Central memory CD4-positive, alpha-beta T cell (primary cell): ENCODE measurements around the gene IFI27L1.

Source experiments
- DNase-seq: peaks from one replicate; pipeline ENCODE4 v3.0.0; 2022

The IFI27L1 gene

DNA sequence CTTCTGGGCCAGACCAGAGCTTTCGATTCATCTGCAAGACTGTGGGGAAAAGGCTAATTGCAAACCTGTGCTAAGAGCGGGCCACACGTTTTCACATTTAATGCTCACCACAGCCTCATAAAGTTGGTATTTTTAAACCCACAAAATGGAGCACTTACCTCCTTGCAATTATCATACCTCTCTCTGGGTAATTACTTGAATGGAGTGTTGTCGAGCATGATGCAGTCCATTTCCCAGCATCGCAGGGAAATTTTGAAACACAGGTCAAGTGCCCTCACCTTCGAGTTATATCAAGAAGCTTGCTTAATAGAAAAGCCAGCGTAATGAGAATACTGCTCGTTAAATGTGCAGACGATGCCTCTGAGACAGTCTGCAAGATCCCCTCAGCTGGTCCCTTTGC is 57.1 kb downstream of the IFI27L1 start:
- DNase-seq, result no peak

- no peak for DNase-seq
These were observed 57.9 kb downstream of the IFI27L1 start for GRCh38 chr14:94139006-94139405.

DNA sequence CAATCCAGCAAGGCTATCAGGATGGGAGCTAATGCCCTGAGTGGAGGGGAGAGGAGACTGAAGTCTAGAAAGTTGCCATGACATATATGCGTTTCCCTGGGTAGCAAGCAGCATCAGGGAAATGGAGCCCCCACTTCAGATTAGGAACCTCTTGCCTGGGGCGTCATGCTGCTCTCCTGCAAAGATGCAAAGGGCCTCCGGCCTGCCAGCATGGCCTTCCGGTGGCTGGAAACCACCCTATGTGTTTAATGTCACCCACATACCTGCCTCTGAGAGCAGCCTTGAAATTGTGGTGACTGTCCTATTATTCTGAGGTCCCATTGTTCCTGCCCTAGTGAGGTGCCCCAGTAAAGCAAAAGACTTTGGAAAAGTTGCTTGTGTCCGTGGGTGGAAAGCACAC is 58.3 kb downstream of the IFI27L1 start:
- DNase-seq, result no peak

DNA sequence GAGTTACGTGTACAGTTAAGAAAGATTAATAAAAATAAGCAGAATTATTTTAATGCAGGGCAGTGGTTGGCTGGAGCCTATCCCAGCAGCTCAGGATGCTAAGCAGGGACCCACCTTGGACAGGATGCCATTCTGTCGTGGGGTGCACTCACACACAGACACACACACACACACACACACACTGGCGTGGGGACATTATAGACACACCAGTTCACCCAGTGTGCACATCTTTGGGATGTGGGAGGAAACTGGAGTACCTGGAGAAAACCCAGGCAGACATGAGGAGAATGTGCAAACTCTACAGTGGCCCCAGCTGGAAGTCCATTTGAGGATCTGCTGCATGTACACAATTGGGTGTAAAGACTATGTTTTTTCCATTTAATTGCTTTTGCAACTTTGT is 61.1 kb downstream of the IFI27L1 start:
- no peak for DNase-seq

- no peak for DNase-seq
These were observed 61.7 kb downstream of the IFI27L1 start for GRCh38 chr14:94142836-94143235.

- no peak for DNase-seq
These were observed 62.1 kb downstream of the IFI27L1 start for GRCh38 chr14:94143239-94143638.

DNA sequence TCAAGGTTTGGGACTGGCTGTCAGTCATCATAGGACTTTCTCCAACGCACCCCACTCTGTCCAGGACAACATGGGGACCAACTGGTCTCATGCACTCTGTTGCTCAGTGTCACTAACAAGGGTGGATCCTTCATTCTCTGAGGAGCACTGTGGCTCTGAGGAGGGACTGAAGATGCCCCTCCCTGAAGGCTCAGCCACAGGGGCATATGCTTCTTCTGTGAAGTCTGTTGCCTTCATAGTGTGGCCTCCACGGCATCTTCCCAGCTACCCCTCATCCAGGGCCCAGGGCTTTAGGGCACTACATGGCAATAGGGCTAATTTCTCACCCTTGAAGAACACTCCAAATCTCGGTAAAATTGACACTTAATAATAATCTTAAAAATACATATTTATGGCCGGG is 62.6 kb downstream of the IFI27L1 start:
- no peak for DNase-seq

- no peak for DNase-seq
These were observed 63.7 kb downstream of the IFI27L1 start for GRCh38 chr14:94144765-94145164.

GRCh38 chr14:94145902-94146527 is 64.9 kb downstream of the IFI27L1 start:
- no peak for DNase-seq
